K562 (cell line): ENCODE results near the gene GGNBP2. TPM values are rescaled to one million over a fixed set of nuclear protein-coding genes. Genes with fewer than 3 reads are reported as not detected.

Experiments used
- BRD4 ChIP-seq: fragments of 200-600 bp; sonication (generic); IDR thresholded peaks from 2 replicates; pipeline ENCODE4 v1.6.1; 2017; ENCODE audit warnings: inconsistent platforms
- CBFB ChIP-seq: sonication (generic); formaldehyde crosslinking; IDR thresholded peaks from 2 replicates; pipeline ENCODE4 v1.4.0; 2020; ENCODE audit warnings: mild to moderate bottlenecking, missing genetic modification reagents
- CCNT2 ChIP-seq: IDR thresholded peaks from 2 replicates; pipeline ENCODE4 v1.6.1; 2011; ENCODE audit warnings: borderline replicate concordance, low read depth, mild to moderate bottlenecking, moderate library complexity, mixed read lengths, low read length; ENCODE audit not compliant: insufficient read length; ENCODE audit errors: extremely low read depth
- DACH1 ChIP-seq: fragments of 450-650 bp; IDR thresholded peaks from 2 replicates; pipeline ENCODE4 v1.6.1; 2018; ENCODE audit not compliant: partially characterized antibody
- ERF ChIP-seq: fragments of 450-650 bp; formaldehyde crosslinking; IDR thresholded peaks from 2 replicates; pipeline ENCODE4 v1.4.0; 2020; ENCODE audit warnings: mild to moderate bottlenecking, mixed read lengths
- FOSL1 ChIP-seq: fragments of 200-800 bp; sonication (Bioruptor generic); conservative IDR thresholded peaks from 2 replicates; pipeline ENCODE4 v1.6.1; 2016; ENCODE audit warnings: missing genetic modification characterization, missing compliant biosample characterization
- LARP7 ChIP-seq: fragments of 450-650 bp; IDR thresholded peaks from 2 replicates; pipeline ENCODE4 v1.6.1; 2016
- NCOA2 ChIP-seq, 2 experiments: fragments of 450-650 bp; IDR thresholded peaks; 2 replicates each; pipeline ENCODE4 v1.6.1; 2018; ENCODE audit warnings: mild to moderate bottlenecking in 2 of 2, moderate library complexity in 1 of 2; ENCODE audit not compliant: partially characterized antibody in 2 of 2
- NR4A1 ChIP-seq, 2 experiments: fragments of 250-450 bp in 1 of 2; fragments of 450-650 bp in 1 of 2; sonication (Bioruptor Pico) in 1 of 2; IDR thresholded peaks; 2 replicates each; pipeline versions ENCODE4 v1.4.0 to v1.6.1; 2016 to 2020; ENCODE audit warnings: mild to moderate bottlenecking in 2 of 2, missing compliant biosample characterization in 1 of 2, missing genetic modification characterization in 1 of 2, moderate library complexity in 1 of 2
- RBM25 ChIP-seq: fragments of 200-400 bp; formaldehyde crosslinking; IDR thresholded peaks from 2 replicates; pipeline ENCODE4 v1.6.1; 2018; ENCODE audit warnings: low read length, low read depth, moderate library complexity; ENCODE audit not compliant: severe bottlenecking
- SREBF2 ChIP-seq: sonication (generic); formaldehyde crosslinking; IDR thresholded peaks from 2 replicates; pipeline ENCODE4 v1.4.0; 2020; ENCODE audit warnings: mild to moderate bottlenecking, missing genetic modification reagents
- STAT6 ChIP-seq: sonication (generic); formaldehyde crosslinking; IDR thresholded peaks from 2 replicates; pipeline ENCODE4 v1.8.1; 2023; ENCODE audit warnings: mild to moderate bottlenecking, missing genetic modification reagents
- TCF7L2 ChIP-seq: fragments of 150-350 bp; IDR thresholded peaks from 2 replicates; pipeline ENCODE4 v1.6.1; 2016; ENCODE audit warnings: low read depth, mild to moderate bottlenecking, low read length, moderate library complexity
- ZFP36 ChIP-seq: fragments of 150-350 bp; IDR thresholded peaks from 2 replicates; pipeline ENCODE4 v1.6.1; 2018; ENCODE audit warnings: low read length, low read depth; ENCODE audit not compliant: partially characterized antibody
- ZNF561 ChIP-seq: fragments of 450-650 bp; formaldehyde crosslinking; conservative IDR thresholded peaks from 2 replicates; pipeline ENCODE4 v1.4.0; 2020; ENCODE audit warnings: mild to moderate bottlenecking, moderate library complexity
- ZNF766 ChIP-seq: fragments of 200-800 bp; sonication (Bioruptor generic); conservative IDR thresholded peaks from 2 replicates; pipeline ENCODE4 v1.6.1; 2016; ENCODE audit warnings: missing genetic modification characterization, missing compliant biosample characterization
- polyA plus RNA-seq, 8 experiments: library from polyadenylated mRNA; depleted of rRNA in 4 of 8; stranded (reverse) in 5 of 8; unstranded in 3 of 8; fragments of >200 nt; fragmentation: Nextera tagmentation in 2 of 8; fragmentation: Illumina TruSeq in 1 of 8; extraction: Ambion mirVana in 2 of 8; extraction: Trizol in 1 of 8; gene quantifications; 2 replicates each; pipeline versions ENCODE4 v1.2.1 to v1.2.3, GENCODE V29; 2011 to 2014; ENCODE audit warnings: inconsistent platforms in 1 of 8, missing spikeins in 1 of 8
- total RNA-seq, 7 experiments: library from RNA; depleted of rRNA in 6 of 7; stranded (reverse); fragments of >200 nt in 6 of 7; fragmentation: Illumina TruSeq in 2 of 7; extraction: Trizol in 2 of 7; gene quantifications; 2 replicates each; pipeline versions ENCODE4 v1.2.1 to v1.2.3, GENCODE V29; 2011 to 2021; ENCODE audit warnings: low replicate concordance in 1 of 7
- TF ChIP-seq, protein P1 (sequence below): fragments of 450-650 bp; conservative IDR thresholded peaks from 2 replicates; pipeline ENCODE4 v1.6.1; 2016; ENCODE audit warnings: missing genetic modification characterization, low read depth, mild to moderate bottlenecking, missing compliant biosample characterization, moderate library complexity
- TF ChIP-seq, protein P2 (sequence below): fragments of 450-650 bp; IDR thresholded peaks from 2 replicates; pipeline ENCODE4 v1.6.1; 2014; ENCODE audit warnings: low read depth, mild to moderate bottlenecking, moderate library complexity, borderline replicate concordance
- TF ChIP-seq, protein P3 (sequence below): fragments of 250-450 bp; sonication (Bioruptor Pico); IDR thresholded peaks from 2 replicates; pipeline ENCODE4 v1.8.0; 2022; ENCODE audit warnings: inconsistent platforms

The GGNBP2 gene
- total and polyA plus RNA-seq, 9 of the 15 experiments (the other 6 are each of a cell fraction or from before 2014, with no cell fraction given), result 35.7 to 96.6 (median 64.1) TPM

GRCh38 chr17:36545465-36546417 is 1.0 kb downstream of the GGNBP2 start (continued):
- TF ChIP-seq, protein P1, sequence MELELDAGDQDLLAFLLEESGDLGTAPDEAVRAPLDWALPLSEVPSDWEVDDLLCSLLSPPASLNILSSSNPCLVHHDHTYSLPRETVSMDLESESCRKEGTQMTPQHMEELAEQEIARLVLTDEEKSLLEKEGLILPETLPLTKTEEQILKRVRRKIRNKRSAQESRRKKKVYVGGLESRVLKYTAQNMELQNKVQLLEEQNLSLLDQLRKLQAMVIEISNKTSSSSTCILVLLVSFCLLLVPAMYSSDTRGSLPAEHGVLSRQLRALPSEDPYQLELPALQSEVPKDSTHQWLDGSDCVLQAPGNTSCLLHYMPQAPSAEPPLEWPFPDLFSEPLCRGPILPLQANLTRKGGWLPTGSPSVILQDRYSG (tag), result no peak
- TF ChIP-seq DACH1 (peak; percentile 90), ZNF766 (CRISPR knock-in tag) (no peak), ZNF561 (CRISPR knock-in tag) (no peak), STAT6 (CRISPR knock-in tag) (no peak), SREBF2 (0 out of 2 replicates have a peak, but pooled peaks have one; percentile 24), RBM25 (peak; percentile 94), BRD4 (0 out of 2 replicates have a peak, but pooled peaks have one; percentile 13), LARP7 (no peak), NCOA2 (IDR thresholded peaks at IDR 0.05; ENCODE audit: partially characterized antibody in 2 of 2) (no peak), NR4A1 (CRISPR knock-in tag; IDR thresholded peaks at IDR 0.05) (no peak), NR4A1 (tag; IDR thresholded peaks at IDR 0.05) (no peak), FOSL1 (0 out of 2 replicates have a peak, but pooled peaks have one; percentile 4), CCNT2 (peak; percentile 76), ERF (CRISPR knock-in tag) (no peak), CBFB (no peak), ZFP36 (no peak), TCF7L2 (no peak; the same call in 1 of the 2 replicates)
- TF ChIP-seq, protein P2, sequence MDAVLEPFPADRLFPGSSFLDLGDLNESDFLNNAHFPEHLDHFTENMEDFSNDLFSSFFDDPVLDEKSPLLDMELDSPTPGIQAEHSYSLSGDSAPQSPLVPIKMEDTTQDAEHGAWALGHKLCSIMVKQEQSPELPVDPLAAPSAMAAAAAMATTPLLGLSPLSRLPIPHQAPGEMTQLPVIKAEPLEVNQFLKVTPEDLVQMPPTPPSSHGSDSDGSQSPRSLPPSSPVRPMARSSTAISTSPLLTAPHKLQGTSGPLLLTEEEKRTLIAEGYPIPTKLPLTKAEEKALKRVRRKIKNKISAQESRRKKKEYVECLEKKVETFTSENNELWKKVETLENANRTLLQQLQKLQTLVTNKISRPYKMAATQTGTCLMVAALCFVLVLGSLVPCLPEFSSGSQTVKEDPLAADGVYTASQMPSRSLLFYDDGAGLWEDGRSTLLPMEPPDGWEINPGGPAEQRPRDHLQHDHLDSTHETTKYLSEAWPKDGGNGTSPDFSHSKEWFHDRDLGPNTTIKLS, result peak; percentile 44; the same call in 1 of the 2 replicates
- TF ChIP-seq, protein P3, sequence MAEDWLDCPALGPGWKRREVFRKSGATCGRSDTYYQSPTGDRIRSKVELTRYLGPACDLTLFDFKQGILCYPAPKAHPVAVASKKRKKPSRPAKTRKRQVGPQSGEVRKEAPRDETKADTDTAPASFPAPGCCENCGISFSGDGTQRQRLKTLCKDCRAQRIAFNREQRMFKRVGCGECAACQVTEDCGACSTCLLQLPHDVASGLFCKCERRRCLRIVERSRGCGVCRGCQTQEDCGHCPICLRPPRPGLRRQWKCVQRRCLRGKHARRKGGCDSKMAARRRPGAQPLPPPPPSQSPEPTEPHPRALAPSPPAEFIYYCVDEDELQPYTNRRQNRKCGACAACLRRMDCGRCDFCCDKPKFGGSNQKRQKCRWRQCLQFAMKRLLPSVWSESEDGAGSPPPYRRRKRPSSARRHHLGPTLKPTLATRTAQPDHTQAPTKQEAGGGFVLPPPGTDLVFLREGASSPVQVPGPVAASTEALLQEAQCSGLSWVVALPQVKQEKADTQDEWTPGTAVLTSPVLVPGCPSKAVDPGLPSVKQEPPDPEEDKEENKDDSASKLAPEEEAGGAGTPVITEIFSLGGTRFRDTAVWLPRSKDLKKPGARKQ (CRISPR knock-in tag), result no peak
